GM12878 (cell line): ENCODE results near the gene TBCA. TPM values are rescaled to one million over a fixed set of nuclear protein-coding genes. Genes with fewer than 3 reads are reported as not detected.

Source experiments
- ATAC-seq: fragments of 200-7000 bp; cut with Tn5 transposase; 3 replicates; pipeline ENCODE4 v1.9.1; 2020; ENCODE audit warnings: mild to moderate bottlenecking, moderate library complexity
- BruUV-seq: library from RNA; stranded (reverse); fragments of 400-500 nt; replicated peaks from 2 replicates; lab custom pipeline; 2021; lab: Mats Ljungman, UMichigan
- CTCF ChIA-PET: fragments of 300-600 bp; sonication (Branson Sonifier 250); formaldehyde crosslinking; extraction: SDS; loops from one replicate; lab custom pipeline; 2021; ENCODE audit warnings: inconsistent platforms; lab: Yijun Ruan, JAX
- POLR2A ChIA-PET: fragments of 350-600 bp; formaldehyde crosslinking; extraction: SDS; loops from one replicate; lab custom pipeline; 2021; ENCODE audit warnings: inconsistent platforms; lab: Charles Lee
- RAD21 ChIA-PET: fragments of 300-600 bp; sonication (Branson Sonifier 250); formaldehyde crosslinking; loops from one replicate; lab custom pipeline; 2023; ENCODE audit warnings: antibody characterized with exemption; ENCODE audit not compliant: unreplicated experiment; lab: Charles Lee
- SMC1A ChIA-PET: fragments of 300-600 bp; sonication (Branson Sonifier 250); formaldehyde crosslinking; loops from one replicate; lab custom pipeline; 2023; ENCODE audit not compliant: unreplicated experiment, uncharacterized antibody; lab: Charles Lee
- DNase-seq: peaks from one replicate; pipeline ENCODE4 v3.0.0-alpha.2; 2011; ENCODE audit warnings: low read depth, low spot score
- FAIRE-seq: peaks from 3 replicates; lab custom pipeline; 2011; peaks lifted over from hg19 to GRCh38; lab: Jason Lieb, UNC
- H2AFZ ChIP-seq: 2 replicates; pipeline ENCODE4 v1.6.0; 2011; ENCODE audit warnings: low read depth, low read length, control low read depth; ENCODE audit not compliant: control insufficient read depth
- H3K27ac ChIP-seq: 2 replicates; pipeline ENCODE4 v1.5.1; 2011; ENCODE audit warnings: control low read depth; ENCODE audit not compliant: control insufficient read depth, insufficient read depth
- H3K27me3 ChIP-seq, 2 experiments: replicated peaks in 1 of 2; 2 replicates each; pipeline versions ENCODE4 v1.6.0 to v1.6.1; 2011; ENCODE audit warnings: low read length in 1 of 2; ENCODE audit not compliant: control insufficient read depth in 2 of 2, insufficient read depth in 2 of 2
- H3K36me3 ChIP-seq, 2 experiments: 2 replicates each; pipeline ENCODE4 v1.5.1; 2011; ENCODE audit warnings: low read length in 1 of 2; ENCODE audit not compliant: control insufficient read depth in 2 of 2, insufficient read depth in 2 of 2
- H3K4me1 ChIP-seq: 2 replicates; pipeline ENCODE4 v1.6.1; 2011; ENCODE audit warnings: mild to moderate bottlenecking, low read length, moderate library complexity, mixed read lengths; ENCODE audit not compliant: control insufficient read depth, insufficient read depth
- H3K4me2 ChIP-seq: 2 replicates; pipeline ENCODE4 v1.6.0; 2011; ENCODE audit warnings: control low read depth; ENCODE audit not compliant: control insufficient read depth, insufficient read depth
- H3K4me3 ChIP-seq: fragments of 200-600 bp; sonication (generic); 2 replicates; pipeline ENCODE4 v1.5.1; 2016
- H3K79me2 ChIP-seq: 2 replicates; pipeline ENCODE4 v1.6.0; 2011; ENCODE audit warnings: low read length; ENCODE audit not compliant: control insufficient read depth, insufficient read depth
- H3K9ac ChIP-seq: 2 replicates; pipeline ENCODE4 v1.8.0; 2011; ENCODE audit warnings: low read length, control low read depth, mixed read lengths; ENCODE audit not compliant: control insufficient read depth, insufficient read depth
- H3K9me3 ChIP-seq: replicated peaks from 3 replicates; pipeline ENCODE4 v1.5.1; 2011; ENCODE audit warnings: mild to moderate bottlenecking, low read length; ENCODE audit not compliant: control insufficient read depth, insufficient read depth
- H4K20me1 ChIP-seq: 2 replicates; pipeline ENCODE4 v1.6.0; 2011; ENCODE audit not compliant: control insufficient read depth, insufficient read depth
- ATF7 ChIP-seq: fragments of 450-650 bp; IDR thresholded peaks from 2 replicates; pipeline ENCODE4 v1.6.1; 2016; ENCODE audit warnings: low read depth, mild to moderate bottlenecking
- CREM ChIP-seq: IDR thresholded peaks from 2 replicates; pipeline ENCODE4 v1.6.1; 2014; ENCODE audit warnings: antibody characterized with exemption, low read depth
- EED ChIP-seq: sonication (generic); IDR thresholded peaks from 2 replicates; pipeline ENCODE4 v1.6.1; 2016; ENCODE audit warnings: antibody characterized with exemption, low read depth
- IKZF2 ChIP-seq, 2 experiments: fragments of 450-650 bp; IDR thresholded peaks; 2 replicates each; pipeline ENCODE4 v1.6.1; 2017; ENCODE audit warnings: mild to moderate bottlenecking in 2 of 2, moderate library complexity in 2 of 2
- MLLT1 ChIP-seq: fragments of 450-650 bp; IDR thresholded peaks from 2 replicates; pipeline ENCODE4 v1.6.1; 2016; ENCODE audit warnings: mild to moderate bottlenecking
- MTA2 ChIP-seq: fragments of 450-650 bp; IDR thresholded peaks from 2 replicates; pipeline ENCODE4 v1.6.1; 2016; ENCODE audit warnings: low read depth, mild to moderate bottlenecking, moderate library complexity
- MTA3 ChIP-seq: IDR thresholded peaks from 2 replicates; pipeline ENCODE4 v1.6.1; 2012; ENCODE audit warnings: low read length, inconsistent platforms, borderline replicate concordance
- NBN ChIP-seq: fragments of 450-650 bp; IDR thresholded peaks from 2 replicates; pipeline ENCODE4 v1.6.1; 2016
- NFXL1 ChIP-seq: fragments of 450-650 bp; IDR thresholded peaks from 2 replicates; pipeline ENCODE4 v1.6.1; 2017; ENCODE audit warnings: antibody characterized with exemption, mild to moderate bottlenecking, borderline replicate concordance
- PML ChIP-seq: IDR thresholded peaks from 2 replicates; pipeline ENCODE4 v1.6.1; 2012; ENCODE audit warnings: low read length, inconsistent platforms
- POLR2A ChIP-seq: IDR thresholded peaks from 2 replicates; pipeline ENCODE4 v1.6.1; 2011; ENCODE audit warnings: low read depth, mild to moderate bottlenecking, low read length
- RAD21 ChIP-seq: IDR thresholded peaks from 2 replicates; pipeline ENCODE4 v1.6.1; 2011; ENCODE audit warnings: mild to moderate bottlenecking, low read depth, low read length, moderate library complexity; ENCODE audit not compliant: insufficient read depth
- RAD51 ChIP-seq: fragments of 450-650 bp; IDR thresholded peaks from 2 replicates; pipeline ENCODE4 v1.6.1; 2016; ENCODE audit warnings: moderate library complexity, mild to moderate bottlenecking, inconsistent platforms
- RELB ChIP-seq: fragments of 450-650 bp; IDR thresholded peaks from 2 replicates; pipeline ENCODE4 v1.6.1; 2017; ENCODE audit warnings: low read depth, mild to moderate bottlenecking, moderate library complexity
- SIX5 ChIP-seq: IDR thresholded peaks from 2 replicates; pipeline ENCODE4 v1.6.1; 2011; ENCODE audit warnings: mild to moderate bottlenecking, low read depth, low read length, moderate library complexity; ENCODE audit not compliant: severe bottlenecking
- SKIL ChIP-seq: fragments of 450-650 bp; IDR thresholded peaks from 2 replicates; pipeline ENCODE4 v1.6.1; 2017; ENCODE audit warnings: mild to moderate bottlenecking, low read depth, inconsistent platforms; ENCODE audit not compliant: poor library complexity, severe bottlenecking
- TCF3 ChIP-seq: IDR thresholded peaks from 2 replicates; pipeline ENCODE4 v1.6.1; 2012; ENCODE audit warnings: low read depth, mild to moderate bottlenecking, low read length, borderline replicate concordance; ENCODE audit not compliant: insufficient read depth
- ZZZ3 ChIP-seq: IDR thresholded peaks from 2 replicates; pipeline ENCODE4 v1.6.1; 2011; ENCODE audit warnings: low read depth; ENCODE audit not compliant: control insufficient read depth, insufficient read length
- WGBS: methylation state at CpG from one replicate; pipeline ENCODE4 v1.1.6; 2016; ENCODE audit warnings: low lambda C conversion rate; ENCODE audit not compliant: insufficient replicate concordance, insufficient coverage; ENCODE audit errors: missing lambda C conversion rate; 5-methylcytosine and 5-hydroxymethylcytosine counted together
- in situ Hi-C: fragments of 300-500 bp; cut with MboI; formaldehyde crosslinking; loops from 9 replicates; pipeline ENCODE4 v1.14.3; 2018; ENCODE audit warnings: mixed read lengths
- intact Hi-C: fragments of 100-400 bp; cut with micrococcal nuclease; formaldehyde crosslinking; loops from one replicate; pipeline ENCODE4 v1.14.2; 2022; ENCODE audit not compliant: unreplicated experiment
- polyA plus RNA-seq, 11 experiments: library from polyadenylated mRNA; depleted of rRNA in 4 of 11; unstranded in 6 of 11; stranded (reverse) in 5 of 11; fragments of >200 nt; fragmentation: Nextera tagmentation in 4 of 11; fragmentation: Illumina TruSeq in 1 of 11; extraction: Ambion mirVana in 4 of 11; extraction: Trizol in 1 of 11; gene quantifications; 1 replicate in 1 of 11; 2 replicates in 10 of 11; pipeline versions ENCODE4 v1.2.1 to v1.2.3, GENCODE V29; 2011 to 2016; ENCODE audit warnings: inconsistent platforms in 2 of 11, missing spikeins in 2 of 11, low read depth in 1 of 11
- total RNA-seq, 4 experiments: library from RNA; depleted of rRNA in 3 of 4; stranded (reverse); fragments of >200 nt in 3 of 4; fragmentation: Illumina TruSeq in 1 of 4; extraction: Trizol in 1 of 4; gene quantifications; 2 replicates each; pipeline versions ENCODE4 v1.2.1 to v1.2.3, GENCODE V29; 2013 to 2021

Gene TBCA
- total and polyA plus RNA-seq, 10 of the 15 experiments (the other 5 are each of a cell fraction or from before 2014, with no cell fraction given) = 86.3 to 647 (median 294) TPM

GRCh38 chr5:77776554-77777206 lies 541 bp upstream of the TBCA start:
- intact Hi-C loops (loop anchor here (1.0 to 10.0 kb wide), 3 partner anchors 77 to 198 kb away; no protein-coding TSS in a partner anchor), in situ Hi-C loops (no loop called here)
- Histone ChIP-seq H3K27ac (peak overlapping the region; percentile 95), H3K9ac (peak overlapping the region; percentile 98), H3K79me2 (peaks cover 44% of the 10 kb centered on the region), H3K36me3 (no peaks in the 10 kb centered on the region), H3K9me3 (peaks cover under 1% of the 10 kb centered on the region; the same call in 1 of the 3 replicates), H2AFZ (peak overlapping the region; percentile 99), H3K27me3 (no peaks in the 10 kb centered on the region), H3K4me2 (peak overlapping the region; percentile 94), H3K4me3 (peak overlapping the region; percentile 81), H3K4me1 (peaks cover 4% of the 10 kb centered on the region; the same call in 1 of the 2 replicates), H4K20me1 (no peaks in the 10 kb centered on the region)
- POLR2A ChIA-PET = interaction anchor here (0.6 to 1.9 kb wide), 4 partner anchors 9 to 310 kb away, joined by 3 to 7 read pairs (median 5); no protein-coding TSS in a partner anchor
- ATAC-seq (no peak; the same call in 2 of the 3 replicates), FAIRE-seq (no peak), DNase-seq (no peak)
- BruUV-seq = TSS peak; percentile 97
- 34% methylated on average over 14 of the region's 14 CpGs for WGBS
- RAD21 ChIA-PET = interaction anchor here (0.6 to 1.1 kb wide), 6 partner anchors 57 to 1356 kb away, joined by 3 to 4 read pairs (median 3); no protein-coding TSS in a partner anchor
- SMC1A ChIA-PET = interaction anchor here (0.6 to 1.1 kb wide), 12 partner anchors 26 to 706 kb away, joined by 3 to 6 read pairs (median 3); no protein-coding TSS in a partner anchor
- CTCF ChIA-PET = interaction anchor here (0.7 to 1.2 kb wide), 3 partner anchors 30 to 129 kb away, joined by 3 to 4 read pairs (median 3); no protein-coding TSS in a partner anchor
- TF ChIP-seq ATF7 (peak; percentile 20; the same call in 1 of the 2 replicates), IKZF2 (IDR thresholded peaks at IDR 0.05) (no peak), RAD21 (0 out of 2 replicates have a peak, but pooled peaks have one; percentile 1), CREM (peak; percentile 58; the same call in 1 of the 2 replicates), PML (no peak; the same call in 1 of the 2 replicates), MTA2 (peak; percentile 23; the same call in 1 of the 2 replicates), EED (no peak), MTA3 (no peak), TCF3 (no peak), MLLT1 (0 out of 2 replicates have a peak, but pooled peaks have one; percentile 40), SIX5 (no peak), POLR2A (no peak), ZZZ3 (no peak), SKIL (no peak), NBN (peak; percentile 66; the same call in 1 of the 2 replicates), RELB (0 out of 2 replicates have a peak, but pooled peaks have one; percentile 19), RAD51 (0 out of 2 replicates have a peak, but pooled peaks have one; percentile 10), NFXL1 (no peak)
